T-helper 2 cell treated with Interferon-gamma antibody and Interleukin-4, amounts not matched to agents 5 μg/mL and 100 μg/mL, for 36 hours (primary cell): ENCODE results near the gene VASH2.
A peak's percentile ranks its signal among the peaks of the same experiment; 100 is the strongest.
"Not testable (repeated sequence)": the region's sequence is repeated elsewhere in the genome, so short reads cannot be mapped to it uniquely, and the experiment has no call there.

Experiments used
- DNase-seq: peaks from one replicate; pipeline ENCODE4 v3.0.0; 2021; ENCODE audit warnings: low spot score
- H3K27ac Mint-ChIP-seq: one replicate; pipeline ENCODE4 v1.8.0; 2021; ENCODE audit warnings: mild to moderate bottlenecking, mixed read lengths
- H3K27me3 Mint-ChIP-seq: one replicate; pipeline ENCODE4 v1.8.0; 2021; ENCODE audit warnings: low read depth, mixed read lengths
- H3K36me3 Mint-ChIP-seq: one replicate; pipeline ENCODE4 v1.8.0; 2021; ENCODE audit warnings: low read depth, mixed read lengths
- H3K4me1 Mint-ChIP-seq: one replicate; pipeline ENCODE4 v1.8.0; 2021; ENCODE audit warnings: low read depth, mixed read lengths
- H3K4me3 Mint-ChIP-seq: one replicate; pipeline ENCODE4 v1.8.0; 2022; ENCODE audit warnings: mild to moderate bottlenecking, moderate library complexity, mixed read lengths
- H3K9me3 Mint-ChIP-seq: one replicate; pipeline ENCODE4 v1.8.0; 2021; ENCODE audit warnings: mixed read lengths

VASH2 gene

GRCh38 chr1:212986551-212986950, 36.2 kb downstream of the VASH2 start:
- H3K27ac Mint-ChIP-seq: no peak overlapping the region
- H3K4me1 Mint-ChIP-seq: peaks cover 2% of the 10 kb centered on the region
- DNase-seq: no peak
- no peaks in the 10 kb centered on the region for H3K27me3 Mint-ChIP-seq
- no peak overlapping the region for H3K4me3 Mint-ChIP-seq
- H3K36me3 Mint-ChIP-seq: peaks cover 5% of the 10 kb centered on the region
- no peaks in the 10 kb centered on the region for H3K9me3 Mint-ChIP-seq

- Mint-ChIP-seq H3K27ac (no peak overlapping the region), H3K4me3 (no peak overlapping the region), H3K9me3 (no peaks in the 10 kb centered on the region), H3K4me1 (no peaks in the 10 kb centered on the region), H3K27me3 (no peaks in the 10 kb centered on the region), H3K36me3 (peaks cover 9% of the 10 kb centered on the region)
- no peak for DNase-seq
Observed at GRCh38 chr1:212987702-212988322, 37.5 kb downstream of the VASH2 start.

GRCh38 chr1:212990276-212990675, 39.9 kb downstream of the VASH2 start:
- H3K9me3 Mint-ChIP-seq: no peaks in the 10 kb centered on the region
- peaks cover 18% of the 10 kb centered on the region for H3K36me3 Mint-ChIP-seq
- no peak for DNase-seq
- H3K27me3 Mint-ChIP-seq: no peaks in the 10 kb centered on the region
- H3K4me1 Mint-ChIP-seq: no peaks in the 10 kb centered on the region
- H3K27ac Mint-ChIP-seq: no peak overlapping the region
- H3K4me3 Mint-ChIP-seq: no peak overlapping the region

GRCh38 chr1:212993960-212994359, 43.6 kb downstream of the VASH2 start:
- not testable (repeated sequence) for H3K27me3 Mint-ChIP-seq, H3K4me1 Mint-ChIP-seq, H3K27ac Mint-ChIP-seq, H3K4me3 Mint-ChIP-seq, DNase-seq, H3K9me3 Mint-ChIP-seq
- peaks cover 25% of the 10 kb centered on the region for H3K36me3 Mint-ChIP-seq

- Mint-ChIP-seq H3K36me3 (peaks cover 30% of the 10 kb centered on the region), H3K9me3 (no peaks in the 10 kb centered on the region), H3K4me1 (peaks cover 2% of the 10 kb centered on the region)
Observed at GRCh38 chr1:212994926-212995325, 44.6 kb downstream of the VASH2 start.

GRCh38 chr1:213003256-213003655, 52.9 kb downstream of the VASH2 start:
- peak overlapping the region; percentile 58 for H3K27ac Mint-ChIP-seq
- H3K27me3 Mint-ChIP-seq: no peaks in the 10 kb centered on the region
- peaks cover 47% of the 10 kb centered on the region for H3K36me3 Mint-ChIP-seq
- H3K4me3 Mint-ChIP-seq: no peak overlapping the region
- no peak for DNase-seq
- peaks cover 15% of the 10 kb centered on the region for H3K4me1 Mint-ChIP-seq
- H3K9me3 Mint-ChIP-seq: no peaks in the 10 kb centered on the region

More at GRCh38 chr1:212994926-212995325, 44.6 kb downstream of the VASH2 start:
- no peak for DNase-seq
- Mint-ChIP-seq H3K27ac (no peak overlapping the region), H3K27me3 (no peaks in the 10 kb centered on the region), H3K4me3 (no peak overlapping the region)

GRCh38 chr1:213008564-213008963, 58.2 kb downstream of the VASH2 start:
- H3K4me3 Mint-ChIP-seq: peak overlapping the region; percentile 36
- no peak for DNase-seq
- no peaks in the 10 kb centered on the region for H3K27me3 Mint-ChIP-seq
- peaks cover 61% of the 10 kb centered on the region for H3K36me3 Mint-ChIP-seq
- no peaks in the 10 kb centered on the region for H3K9me3 Mint-ChIP-seq
- no peak overlapping the region for H3K27ac Mint-ChIP-seq
- peaks cover 29% of the 10 kb centered on the region for H3K4me1 Mint-ChIP-seq

- no peak for DNase-seq
Observed at GRCh38 chr1:213014642-213015041, 64.3 kb downstream of the VASH2 start.

GRCh38 chr1:213015099-213016050, 65.0 kb downstream of the VASH2 start, which contains the start of gene ANGEL2:
TSS of gene ANGEL2 (minus strand) at chr1:213015867. CDS start at chr1:213015671, 196 bp downstream.
- Mint-ChIP-seq H3K27ac (peak within 1 kb of the TSS; percentile 100), H3K36me3 (peaks cover 23% of the 10 kb centered on the region), H3K9me3 (no peaks in the 10 kb centered on the region), H3K27me3 (peaks cover 6% of the 10 kb centered on the region), H3K4me1 (peaks cover 25% of the 10 kb centered on the region), H3K4me3 (peak within 1 kb of the TSS; percentile 100)
- peak; percentile 96 for DNase-seq

More at GRCh38 chr1:213014642-213015041, 64.3 kb downstream of the VASH2 start:
- Mint-ChIP-seq H3K4me1 (peaks cover 25% of the 10 kb centered on the region), H3K36me3 (peaks cover 27% of the 10 kb centered on the region), H3K27ac (peak overlapping the region; percentile 100), H3K9me3 (no peaks in the 10 kb centered on the region), H3K4me3 (peak overlapping the region; percentile 100), H3K27me3 (no peaks in the 10 kb centered on the region)

- Mint-ChIP-seq H3K27me3 (peaks cover 11% of the 10 kb centered on the region), H3K9me3 (no peaks in the 10 kb centered on the region), H3K36me3 (peaks cover 11% of the 10 kb centered on the region), H3K4me3 (no peak overlapping the region), H3K27ac (no peak overlapping the region), H3K4me1 (peaks cover 17% of the 10 kb centered on the region)
- DNase-seq: no peak
Observed at GRCh38 chr1:213017447-213018273, 67.3 kb downstream of the VASH2 start.

GRCh38 chr1:213019450-213019849, 69.1 kb downstream of the VASH2 start:
- Mint-ChIP-seq H3K4me3 (no peak overlapping the region), H3K36me3 (peaks cover 4% of the 10 kb centered on the region), H3K27ac (no peak overlapping the region), H3K27me3 (peaks cover 21% of the 10 kb centered on the region), H3K4me1 (peaks cover 3% of the 10 kb centered on the region), H3K9me3 (no peaks in the 10 kb centered on the region)
- no peak for DNase-seq

- Mint-ChIP-seq H3K4me1 (peaks cover 1% of the 10 kb centered on the region), H3K9me3 (no peaks in the 10 kb centered on the region), H3K27me3 (peaks cover 24% of the 10 kb centered on the region), H3K36me3 (peaks cover 2% of the 10 kb centered on the region), H3K4me3 (no peak overlapping the region), H3K27ac (no peak overlapping the region)
- no peak for DNase-seq
Observed at GRCh38 chr1:213020016-213020415, 69.7 kb downstream of the VASH2 start.

GRCh38 chr1:213027024-213027423, 76.7 kb downstream of the VASH2 start:
- not testable (repeated sequence) for H3K27ac Mint-ChIP-seq, DNase-seq, H3K36me3 Mint-ChIP-seq, H3K9me3 Mint-ChIP-seq, H3K4me3 Mint-ChIP-seq, H3K4me1 Mint-ChIP-seq
- H3K27me3 Mint-ChIP-seq: peaks cover 64% of the 10 kb centered on the region
